HG03342 (cell line): ENCODE results near the gene NFIA.

Experiments
- ATAC-seq: cut with Tn5 transposase; IDR thresholded peaks from one replicate; pipeline ENCODE4 v1.9.1; 2021; ENCODE audit warnings: mild to moderate bottlenecking, moderate library complexity; ENCODE audit not compliant: unreplicated experiment

NFIA gene

DNA sequence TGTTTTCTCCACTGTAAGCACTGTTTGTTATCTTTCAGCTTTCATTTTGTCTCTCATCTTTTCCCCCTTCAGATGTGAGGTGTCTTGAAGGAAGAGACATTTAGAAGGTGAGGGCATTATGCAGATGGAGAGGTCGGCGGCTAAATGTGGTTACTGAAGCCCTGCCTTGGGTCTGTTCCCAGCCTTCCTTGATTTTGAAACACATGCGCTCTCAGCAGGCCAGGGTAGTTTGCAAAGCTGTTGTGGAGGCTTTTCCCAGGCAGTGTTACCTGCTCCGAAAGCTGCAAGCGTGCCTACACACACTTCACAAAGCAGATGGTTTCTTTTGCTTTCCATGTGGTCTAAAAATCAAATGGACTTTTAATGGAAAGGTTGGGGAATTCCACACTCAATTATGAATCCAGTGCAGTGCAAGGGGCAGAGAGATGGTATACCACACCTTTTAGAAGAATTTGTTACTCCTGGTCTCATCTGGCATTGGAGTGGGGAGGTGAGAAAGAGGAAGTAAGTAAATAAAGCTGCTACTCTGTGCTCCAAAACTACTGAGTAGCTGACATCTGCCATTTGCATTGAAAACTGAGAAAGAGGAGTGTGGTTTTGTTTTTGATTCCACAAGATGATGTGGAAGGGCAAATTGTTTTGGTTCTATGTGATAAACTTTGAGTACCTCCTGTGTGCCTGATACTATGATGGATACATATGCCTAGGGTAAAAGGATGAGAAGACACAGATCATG lies 91.9 kb downstream of the NFIA start:
- no peak for ATAC-seq

- ATAC-seq: no peak
Measured at GRCh38 chr1:61175976-61176375, 93.6 kb downstream of the NFIA start.

- no peak for ATAC-seq
Measured at GRCh38 chr1:61181067-61182038, 99.0 kb downstream of the NFIA start.

GRCh38 chr1:61182049-61182448 lies 99.7 kb downstream of the NFIA start:
- ATAC-seq: no peak

DNA sequence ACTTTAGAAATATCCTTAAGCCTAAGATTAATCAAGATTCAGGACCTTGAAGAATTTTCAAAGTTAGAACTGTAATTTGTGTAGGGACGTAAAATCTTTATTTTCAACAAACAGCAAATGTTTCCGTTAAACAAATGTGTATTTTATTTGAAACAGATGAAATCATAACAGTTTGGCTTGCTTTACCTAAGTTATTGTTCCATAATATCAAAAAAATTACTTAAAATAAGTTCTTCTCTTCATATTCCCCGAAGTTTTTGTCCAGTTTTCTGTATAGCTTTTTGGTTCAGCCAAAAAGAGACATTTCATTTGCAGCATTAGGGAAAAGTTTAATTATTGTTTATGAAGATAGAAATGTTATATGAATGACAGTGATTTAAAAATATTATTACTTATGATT lies 100.1 kb downstream of the NFIA start:
- no peak for ATAC-seq

DNA sequence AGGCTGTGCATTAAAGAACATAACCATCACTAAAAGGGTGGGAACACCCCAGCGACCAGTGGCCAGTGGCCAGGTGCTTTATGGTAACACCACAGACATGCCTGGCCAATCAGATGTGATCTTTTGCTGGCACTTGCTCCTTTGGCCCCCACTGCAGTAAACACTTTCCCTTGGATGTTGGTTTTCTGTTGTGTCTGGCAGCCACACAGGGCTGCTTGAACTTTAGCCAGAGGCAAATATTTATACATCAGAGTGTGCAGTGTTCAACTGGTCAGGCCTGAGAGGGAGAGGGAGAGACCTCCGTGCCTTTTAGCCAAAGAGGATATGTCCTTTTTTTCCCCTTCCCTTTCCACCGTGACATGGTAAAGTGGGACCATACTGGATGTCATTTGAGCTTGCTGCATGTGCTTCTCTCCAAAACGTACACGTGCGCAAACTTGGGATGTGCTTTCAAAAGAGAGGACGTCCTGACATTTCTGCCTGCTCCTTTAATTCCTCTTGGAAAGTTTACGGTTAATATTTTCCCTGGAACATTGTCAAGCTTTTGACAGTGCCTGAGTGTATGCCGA lies 101.2 kb downstream of the NFIA start:
- ATAC-seq: no peak

DNA sequence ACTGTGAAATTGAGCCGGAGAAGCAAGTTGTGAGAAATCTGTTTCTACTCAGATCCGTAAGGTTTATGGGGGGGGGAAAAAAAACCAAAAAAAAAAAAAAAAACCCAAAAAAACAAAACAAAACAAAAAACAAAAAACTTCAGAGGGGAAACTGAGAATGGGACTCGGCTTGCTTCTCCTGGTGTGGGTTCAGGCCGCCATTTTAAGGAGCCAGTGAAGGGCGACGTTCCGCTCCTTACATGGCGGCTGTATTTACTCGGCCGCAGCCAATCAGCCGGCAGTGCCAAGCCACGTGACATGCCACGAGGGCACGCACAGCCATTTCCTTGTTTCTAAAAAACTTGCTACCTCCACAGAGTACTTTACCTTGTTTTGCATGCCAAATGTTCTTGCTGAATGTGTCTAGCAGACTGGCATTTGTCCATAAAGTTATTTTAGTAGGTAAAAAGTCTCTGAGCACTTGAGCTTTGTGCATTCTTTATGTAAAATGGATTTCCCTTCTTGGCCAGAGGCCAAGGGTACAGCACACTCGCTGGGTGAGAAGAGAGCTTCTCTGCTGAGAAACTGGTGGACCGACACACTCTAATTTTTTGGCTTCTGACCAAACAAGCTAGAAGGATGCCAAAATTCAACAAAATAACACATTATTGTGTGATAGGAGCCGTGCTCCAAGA lies 101.8 kb downstream of the NFIA start:
- ATAC-seq: no peak

- no peak for ATAC-seq
Measured at GRCh38 chr1:61184714-61185106, 102.3 kb downstream of the NFIA start.

GRCh38 chr1:61186753-61187152 lies 104.4 kb downstream of the NFIA start:
- no peak for ATAC-seq

DNA sequence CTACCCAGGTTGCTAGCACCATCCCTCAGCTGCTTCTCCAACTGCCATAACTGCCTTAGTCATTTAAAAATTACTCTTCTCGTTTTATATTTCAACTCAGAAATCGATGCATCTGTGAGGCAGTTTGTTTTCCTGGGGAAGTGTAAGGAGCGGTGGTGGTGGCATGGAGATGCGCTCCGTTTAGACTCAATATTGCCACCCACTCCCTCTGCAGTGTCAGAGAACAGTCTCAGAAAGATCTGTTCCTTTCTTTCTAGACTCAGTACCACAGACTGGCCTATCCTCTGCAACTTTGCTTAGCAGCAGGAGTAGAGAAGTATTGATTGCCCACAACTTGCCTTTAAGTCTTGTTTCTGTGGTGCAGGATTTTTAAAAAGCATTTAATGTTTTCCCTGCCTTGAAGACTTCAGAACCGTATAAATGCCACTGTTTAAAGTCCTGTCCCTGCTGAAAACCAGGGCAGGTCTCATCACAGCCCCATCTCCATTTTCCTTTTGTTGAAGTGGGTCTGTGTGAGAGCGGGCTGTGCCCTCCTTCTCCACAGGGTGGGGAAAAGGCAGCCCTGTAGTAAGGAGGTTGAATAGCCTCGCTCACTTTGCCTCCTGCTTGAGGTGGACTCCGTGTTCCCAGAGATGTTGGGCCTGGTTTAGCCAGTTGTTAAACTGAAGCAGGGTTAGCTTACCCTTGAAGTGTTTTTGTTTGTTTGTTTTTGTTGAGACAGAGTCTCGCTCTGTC lies 105.2 kb downstream of the NFIA start:
- ATAC-seq: no peak

- no peak for ATAC-seq
Measured at GRCh38 chr1:61190153-61190552, 107.8 kb downstream of the NFIA start.

GRCh38 chr1:61190618-61191432 lies 108.5 kb downstream of the NFIA start:
- ATAC-seq: no peak

- ATAC-seq: no peak
Measured at GRCh38 chr1:61191433-61191720, 109.0 kb downstream of the NFIA start.

GRCh38 chr1:61192663-61193330 lies 110.4 kb downstream of the NFIA start:
- no peak for ATAC-seq

DNA sequence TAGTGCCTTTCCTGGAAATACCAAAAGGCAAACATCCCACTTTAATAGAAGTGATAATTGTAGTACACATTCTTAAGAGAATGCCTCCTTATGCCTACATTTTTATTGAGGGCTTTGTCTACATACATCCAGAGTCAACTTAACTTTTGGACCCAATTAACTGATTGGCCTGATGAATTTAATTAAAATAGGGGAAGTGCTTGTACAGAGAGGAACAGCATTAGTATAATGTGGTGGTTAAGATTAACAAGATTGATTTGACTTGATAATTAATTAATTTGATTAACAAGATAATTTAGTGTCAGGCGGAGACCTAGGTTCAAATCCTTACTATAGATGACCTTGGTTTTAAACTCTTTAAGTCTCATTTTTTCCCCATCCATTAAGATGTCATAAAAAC lies 111.4 kb downstream of the NFIA start:
- no peak for ATAC-seq

GRCh38 chr1:61198554-61198953 lies 116.2 kb downstream of the NFIA start:
- no peak for ATAC-seq

- ATAC-seq: no peak
Measured at GRCh38 chr1:61201035-61201434, 118.7 kb downstream of the NFIA start.

DNA sequence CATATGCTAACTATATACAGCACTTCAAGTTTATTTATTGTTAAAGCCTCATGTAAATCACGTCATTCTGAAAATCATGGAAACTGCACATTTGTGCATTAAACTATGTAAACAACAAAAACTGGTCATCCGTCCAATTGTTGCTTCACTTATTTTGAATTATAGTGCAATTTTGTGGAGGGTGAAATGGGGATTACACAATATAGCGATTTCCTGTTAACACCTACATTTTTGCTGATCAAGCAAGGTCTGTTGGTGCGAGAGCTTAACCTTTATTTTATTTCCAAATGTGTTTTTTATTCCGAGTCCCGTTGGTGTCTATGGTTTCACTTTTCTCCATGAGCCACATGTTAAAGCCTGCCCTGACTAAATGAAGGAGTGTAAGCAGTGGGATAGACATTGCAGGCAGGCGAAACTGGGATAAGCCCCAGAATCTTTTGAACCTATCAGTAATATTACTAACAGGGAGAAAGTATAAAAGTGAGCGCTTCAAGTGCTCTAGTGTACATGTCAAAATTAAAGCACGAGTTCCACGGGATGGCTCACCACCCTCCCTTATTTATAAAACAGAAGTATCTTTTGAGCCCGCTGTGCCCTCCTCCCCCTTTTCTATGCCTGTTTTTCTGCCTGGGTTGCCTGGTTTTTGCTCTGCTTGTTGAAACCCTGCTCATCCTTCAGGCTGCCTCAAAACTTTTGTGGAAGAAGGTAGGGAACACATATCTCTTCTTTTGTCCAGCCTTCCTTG lies 120.7 kb downstream of the NFIA start:
- ATAC-seq: no peak

DNA sequence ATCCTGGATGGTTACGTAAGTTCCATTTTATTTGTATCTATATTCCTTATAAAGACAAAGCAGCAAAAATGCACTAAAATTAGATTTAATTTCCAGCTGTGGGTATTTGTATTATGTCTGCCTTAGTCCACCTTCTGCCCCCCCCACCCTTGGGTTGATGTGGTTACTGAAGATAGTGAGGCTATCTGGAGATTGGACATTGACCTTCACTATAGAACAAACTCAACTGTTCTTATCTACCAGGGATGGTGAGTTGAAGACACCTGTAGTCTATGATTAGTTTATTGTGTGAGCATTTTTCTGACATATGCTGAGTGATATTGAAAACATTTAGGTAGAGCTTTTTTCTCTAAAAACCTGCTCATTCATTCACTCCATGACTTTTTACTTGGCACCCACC lies 122.2 kb downstream of the NFIA start:
- no peak for ATAC-seq
